Left lung (tissue), 10 donors: ENCODE measurements around the gene R3HDM2. TPM values are rescaled to one million over a fixed set of nuclear protein-coding genes. Genes with fewer than 3 reads are reported as not detected.

ENCODE experiments used
- ATAC-seq: fragments of 200-7000 bp; cut with Tn5 transposase; one replicate; pipeline ENCODE4 v1.9.1; 2020; ENCODE audit warnings: moderate library complexity
- DNase-seq, 4 donors: peaks; one replicate each; pipeline ENCODE4 v3.0.0-alpha.2; 2013 to 2020
- H3K27ac ChIP-seq, 2 donors: fragments of 200-600 bp; sonication (generic) in 1 of 2; one replicate each; pipeline versions ENCODE4 v1.5.0 to v1.8.0; 2020 to 2021
- H3K27me3 ChIP-seq, 2 donors: fragments of 200-600 bp; sonication (generic) in 1 of 2; one replicate each; pipeline versions ENCODE4 v1.5.0 to v1.8.0; 2020 to 2021
- H3K36me3 ChIP-seq, 2 donors: fragments of 200-600 bp; sonication (generic) in 1 of 2; one replicate each; pipeline versions ENCODE4 v1.5.0 to v1.8.0; 2020 to 2021
- H3K4me1 ChIP-seq, 2 donors: fragments of 200-600 bp; one replicate each; pipeline ENCODE4 v1.8.0; 2021
- H3K4me3 ChIP-seq, 2 donors: fragments of 200-600 bp; sonication (generic) in 1 of 2; one replicate each; pipeline versions ENCODE4 v1.5.0 to v1.8.0; 2020 to 2021; ENCODE audit warnings: mild to moderate bottlenecking in 1 of 2
- H3K9me3 ChIP-seq, 2 donors: fragments of 200-600 bp; sonication (generic) in 1 of 2; one replicate each; pipeline versions ENCODE4 v1.5.0 to v1.8.0; 2020 to 2021
- CTCF ChIP-seq, 2 donors: fragments of 200-600 bp; sonication (generic) in 1 of 2; IDR thresholded peaks; one replicate each; pipeline versions ENCODE4 v1.5.0 to v1.8.0; 2021; ENCODE audit warnings: antibody characterized with exemption in 2 of 2
- intact Hi-C, 2 donors: fragments of 100-400 bp; cut with DNase I; formaldehyde crosslinking; loops; one replicate each; pipeline versions ENCODE4 v1.11.2 to v1.14.2; 2022
- polyA plus RNA-seq, 6 donors: library from polyadenylated mRNA; unstranded; fragments of 120-200 nt; gene quantifications; one replicate each; pipeline ENCODE4 v1.2.1, GENCODE V29; 2013; ENCODE audit not compliant: insufficient read length in 6 of 6
- total RNA-seq, 2 donors: library from RNA; stranded (reverse); fragmentation: NEBNext Ultra II Directional; extraction: Animal tissue kit (Norgen Biotek cat#: 25700); gene quantifications; one replicate each; pipeline ENCODE4 v1.2.1, GENCODE V29; 2021
- donor health status: DM: no; HTN: yes; CAD: no.
- donor health status: DM: no; HTN: no; CAD: no.

The R3HDM2 gene
- total and polyA plus RNA-seq, 8 donors = 52.4 to 92.3 (median 79.8) TPM

- Histone ChIP-seq H3K27me3 (no peaks in the 10 kb centered on the region), H3K27ac (no peak overlapping the region), H3K9me3 (no peaks in the 10 kb centered on the region), H3K4me1 (peaks cover 0 to 4% of the 10 kb centered on the region in 2 donors), H3K36me3 (peaks cover 0 to 84% of the 10 kb centered on the region in 2 donors), H3K4me3 (no peak overlapping the region)
- TF ChIP-seq CTCF (IDR thresholded peaks at IDR 0.05) = no peak
- no peak for ATAC-seq
- intact Hi-C loops = loop anchor here in 1 of 2 donors (10.0 kb wide), 1 partner anchor 193 kb away; the partner anchor contains the start of genes GLI1 and INHBE
- no peak for DNase-seq
These were observed 168.6 kb downstream of the R3HDM2 start for GRCh38 chr12:57262126-57262822.

GRCh38 chr12:57261428-57261865, 169.4 kb downstream of the R3HDM2 start:
- H3K27me3 ChIP-seq = no peaks in the 10 kb centered on the region
- H3K4me1 ChIP-seq = peaks cover 0 to 4% of the 10 kb centered on the region in 2 donors
- H3K27ac ChIP-seq = no peak overlapping the region
- H3K4me3 ChIP-seq = no peak overlapping the region
- peaks cover 0 to 84% of the 10 kb centered on the region in 2 donors for H3K36me3 ChIP-seq
- H3K9me3 ChIP-seq = no peaks in the 10 kb centered on the region
- DNase-seq (no peak), ATAC-seq (no peak)
- TF ChIP-seq CTCF (IDR thresholded peaks at IDR 0.05) = no peak
- intact Hi-C loops = loop anchor here in 1 of 2 donors (10.0 kb wide), 1 partner anchor 193 kb away; the partner anchor contains the start of genes GLI1 and INHBE

- Histone ChIP-seq H3K4me1 (peaks cover 0 to 4% of the 10 kb centered on the region in 2 donors), H3K4me3 (no peak overlapping the region), H3K9me3 (no peaks in the 10 kb centered on the region), H3K36me3 (peaks cover 0 to 84% of the 10 kb centered on the region in 2 donors), H3K27ac (no peak overlapping the region), H3K27me3 (no peaks in the 10 kb centered on the region)
- intact Hi-C loops = loop anchor here in 1 of 2 donors (10.0 kb wide), 1 partner anchor 194 kb away; the partner anchor contains the start of genes GLI1 and INHBE
- DNase-seq = no peak
- ATAC-seq = no peak
- TF ChIP-seq CTCF (IDR thresholded peaks at IDR 0.05) = no peak
These were observed 170.5 kb downstream of the R3HDM2 start for GRCh38 chr12:57260366-57260765.

- intact Hi-C loops = no loop called here
- no peak for ATAC-seq
- Histone ChIP-seq H3K4me1 (peaks cover 0 to 4% of the 10 kb centered on the region in 2 donors), H3K27me3 (no peaks in the 10 kb centered on the region), H3K9me3 (no peaks in the 10 kb centered on the region), H3K36me3 (peaks cover 0 to 86% of the 10 kb centered on the region in 2 donors), H3K4me3 (no peak overlapping the region), H3K27ac (no peak overlapping the region)
- TF ChIP-seq CTCF (IDR thresholded peaks at IDR 0.05) = no peak
- no peak for DNase-seq
These were observed 171.6 kb downstream of the R3HDM2 start for GRCh38 chr12:57258977-57259970.
